Nephron (organoid): ENCODE results near the gene RGS5.
"Not testable (repeated sequence)": the region's sequence is repeated elsewhere in the genome, so short reads cannot be mapped to it uniquely, and the experiment has no call there.

ENCODE experiments used
- H3K27ac Mint-ChIP-seq, 3 experiments: 2 replicates each; pipeline ENCODE4 v1.8.0; 2020; ENCODE audit warnings: mixed read lengths in 3 of 3, mild to moderate bottlenecking in 2 of 3, moderate library complexity in 1 of 3
- H3K27me3 Mint-ChIP-seq: 2 replicates; pipeline ENCODE4 v1.8.0; 2021; ENCODE audit warnings: low read depth, mild to moderate bottlenecking, moderate library complexity, mixed read lengths
- H3K36me3 Mint-ChIP-seq: 2 replicates; pipeline ENCODE4 v1.8.0; 2020; ENCODE audit warnings: low read depth, mixed read lengths
- H3K4me1 Mint-ChIP-seq: 2 replicates; pipeline ENCODE4 v1.8.0; 2020; ENCODE audit warnings: mixed read lengths
- H3K4me3 Mint-ChIP-seq, 3 experiments: 2 replicates each; pipeline ENCODE4 v1.8.0; 2020; ENCODE audit warnings: mild to moderate bottlenecking in 3 of 3, mixed read lengths in 3 of 3, moderate library complexity in 2 of 3
- H3K9me3 Mint-ChIP-seq: 2 replicates; pipeline ENCODE4 v1.8.0; 2020; ENCODE audit warnings: mixed read lengths
- CTCF ChIP-seq, 3 experiments: fragments of 200-600 bp; sonication (generic); IDR thresholded peaks; one replicate each; pipeline ENCODE4 v1.5.0; 2021; ENCODE audit warnings: antibody characterized with exemption in 3 of 3; ENCODE audit not compliant: unreplicated experiment in 3 of 3

The RGS5 gene

GRCh38 chr1:163202833-163203451, at the start of gene RGS5:
RGS5 (minus strand) TSS chr1:163202916; CDS start chr1:163202835, 81 bp downstream.
- Mint-ChIP-seq H3K27me3 (no peaks in the 10 kb centered on the region), H3K27ac (peak within 1 kb of the TSS; percentile 70 to 77 (median 75)), H3K36me3 (no peaks in the 10 kb centered on the region), H3K4me1 (peaks cover 12% of the 10 kb centered on the region), H3K4me3 (peak within 1 kb of the TSS in 2 of 3 experiments; percentile 52 to 69), H3K9me3 (no peaks in the 10 kb centered on the region)
- no peak for TF ChIP-seq CTCF (IDR thresholded peaks at IDR 0.05; ENCODE audit: unreplicated experiment in 3 of 3)

GRCh38 chr1:163250382-163250974, 47.8 kb upstream of the RGS5 start:
- Mint-ChIP-seq H3K4me3 (no peak overlapping the region), H3K27ac (no peak overlapping the region), H3K4me1 (no peaks in the 10 kb centered on the region), H3K9me3 (no peaks in the 10 kb centered on the region), H3K27me3 (no peaks in the 10 kb centered on the region), H3K36me3 (no peaks in the 10 kb centered on the region)
- TF ChIP-seq CTCF (IDR thresholded peaks at IDR 0.05; ENCODE audit: unreplicated experiment in 3 of 3): no peak

GRCh38 chr1:163248064-163248463, 45.3 kb upstream of the RGS5 start:
- H3K27me3 Mint-ChIP-seq: no peaks in the 10 kb centered on the region
- no peaks in the 10 kb centered on the region for H3K4me1 Mint-ChIP-seq
- H3K4me3 Mint-ChIP-seq: no peak overlapping the region
- peak overlapping the region in 1 of 3 experiments; percentile 52 for H3K27ac Mint-ChIP-seq
- no peaks in the 10 kb centered on the region for H3K9me3 Mint-ChIP-seq
- no peaks in the 10 kb centered on the region for H3K36me3 Mint-ChIP-seq
- no peak for TF ChIP-seq CTCF (IDR thresholded peaks at IDR 0.05; ENCODE audit: unreplicated experiment in 3 of 3)

- H3K27me3 Mint-ChIP-seq, H3K36me3 Mint-ChIP-seq, H3K9me3 Mint-ChIP-seq, H3K27ac Mint-ChIP-seq, H3K4me3 Mint-ChIP-seq, H3K4me1 Mint-ChIP-seq: not testable (repeated sequence)
These were observed 41.9 kb upstream of the RGS5 start for GRCh38 chr1:163244648-163245047.

GRCh38 chr1:163241746-163242145, 39.0 kb upstream of the RGS5 start:
- H3K9me3 Mint-ChIP-seq: no peaks in the 10 kb centered on the region
- no peaks in the 10 kb centered on the region for H3K4me1 Mint-ChIP-seq
- H3K27me3 Mint-ChIP-seq: peaks cover 3% of the 10 kb centered on the region
- H3K36me3 Mint-ChIP-seq: no peaks in the 10 kb centered on the region
- H3K27ac Mint-ChIP-seq: no peak overlapping the region
- H3K4me3 Mint-ChIP-seq: no peak overlapping the region
- no peak for TF ChIP-seq CTCF (IDR thresholded peaks at IDR 0.05; ENCODE audit: unreplicated experiment in 3 of 3)

GRCh38 chr1:163240705-163241104, 38.0 kb upstream of the RGS5 start:
- peaks cover 3% of the 10 kb centered on the region for H3K27me3 Mint-ChIP-seq
- H3K27ac Mint-ChIP-seq: no peak overlapping the region
- no peaks in the 10 kb centered on the region for H3K36me3 Mint-ChIP-seq
- H3K9me3 Mint-ChIP-seq: no peaks in the 10 kb centered on the region
- H3K4me3 Mint-ChIP-seq: no peak overlapping the region
- no peaks in the 10 kb centered on the region for H3K4me1 Mint-ChIP-seq
- TF ChIP-seq CTCF (IDR thresholded peaks at IDR 0.05; ENCODE audit: unreplicated experiment in 3 of 3): no peak

GRCh38 chr1:163233643-163234042, 30.9 kb upstream of the RGS5 start:
- not testable (repeated sequence) for H3K9me3 Mint-ChIP-seq, H3K27ac Mint-ChIP-seq, H3K4me3 Mint-ChIP-seq, H3K27me3 Mint-ChIP-seq, H3K36me3 Mint-ChIP-seq
- peaks cover 14% of the 10 kb centered on the region for H3K4me1 Mint-ChIP-seq
